Lung (tissue), 12 donors: ENCODE data around the gene CEP350. TPM values are rescaled to one million over a fixed set of nuclear protein-coding genes. Genes with fewer than 3 reads are reported as not detected.

ENCODE experiments used
- ATAC-seq: fragments of 200-7000 bp; cut with Tn5 transposase; one replicate; pipeline ENCODE4 v1.9.1; 2020; ENCODE audit warnings: moderate number of reproducible peaks; ENCODE audit not compliant: insufficient read depth, low FRiP score
- DNase-seq, 3 donors: peaks; one replicate each; pipeline ENCODE4 v3.0.0-alpha.2; 2013 to 2017
- H3K27ac ChIP-seq, 2 donors: one replicate each; pipeline ENCODE4 v1.5.1; 2013; ENCODE audit warnings: mild to moderate bottlenecking in 2 of 2, moderate library complexity in 2 of 2, control low read depth in 1 of 2, inconsistent platforms in 1 of 2, low read depth in 1 of 2, low read length in 1 of 2
- H3K27me3 ChIP-seq, 3 donors: one replicate each; pipeline ENCODE4 v1.5.1; 2013; ENCODE audit warnings: low read length in 2 of 3; ENCODE audit not compliant: control insufficient read depth in 3 of 3, insufficient read depth in 3 of 3
- H3K36me3 ChIP-seq, 4 donors: one replicate each; pipeline ENCODE4 v1.5.1; 2013; ENCODE audit warnings: low read length in 4 of 4, mild to moderate bottlenecking in 1 of 4, moderate library complexity in 1 of 4; ENCODE audit not compliant: control insufficient read depth in 4 of 4, insufficient read depth in 4 of 4
- H3K4me1 ChIP-seq, 5 donors: one replicate each; pipeline ENCODE4 v1.5.1; 2013; ENCODE audit warnings: low read length in 5 of 5, mild to moderate bottlenecking in 2 of 5, moderate library complexity in 1 of 5; ENCODE audit not compliant: control insufficient read depth in 5 of 5, insufficient read depth in 5 of 5
- H3K4me3 ChIP-seq: one replicate; pipeline ENCODE4 v1.5.1; 2013; ENCODE audit warnings: mild to moderate bottlenecking, control low read depth, moderate library complexity
- H3K9ac ChIP-seq, 2 donors: one replicate each; pipeline ENCODE4 v1.5.1; 2013; ENCODE audit warnings: low read length in 2 of 2, control low read depth in 1 of 2; ENCODE audit not compliant: insufficient read depth in 1 of 2
- H3K9me3 ChIP-seq, 4 donors: one replicate each; pipeline ENCODE4 v1.5.1; 2013; ENCODE audit warnings: low read length in 3 of 4, mild to moderate bottlenecking in 1 of 4, moderate library complexity in 1 of 4; ENCODE audit not compliant: control insufficient read depth in 4 of 4, insufficient read depth in 3 of 4
- CTCF ChIP-seq: IDR thresholded peaks from 2 replicates; pipeline ENCODE4 v1.5.1; 2012; ENCODE audit warnings: mild to moderate bottlenecking; ENCODE audit errors: control extremely low read depth, extremely low read depth
- WGBS, 2 donors: extraction: QIAGEN DNeasy Blood & Tissue Kit; methylation state at CpG; one replicate each; pipeline ENCODE4 v1.1.7; 2013; 5-methylcytosine and 5-hydroxymethylcytosine counted together
- polyA plus RNA-seq, 2 donors: library from polyadenylated mRNA; stranded (reverse); fragments of 200-250 nt; gene quantifications; one replicate each; pipeline ENCODE4 v1.2.1, GENCODE V29; 2013
- total RNA-seq, 2 donors: library from RNA; depleted of rRNA in 1 of 2; stranded (reverse); fragments of >200 nt in 1 of 2; gene quantifications; one replicate each; pipeline ENCODE4 v1.2.1, GENCODE V29; 2014 to 2021
- donor health status: control.
- donor health status: control.
- donor health status: Bipolar disorder and iron deficiency.
- donor health status: healthy.
- donor health status: DM: yes; HTN: yes; CAD: no.

The CEP350 gene
- total and polyA plus RNA-seq, 4 donors, result 4.3 to 89.8 (median 23.0) TPM

- Histone ChIP-seq H3K9ac (no peak overlapping the region), H3K27ac (no peak overlapping the region), H3K4me3 (no peak overlapping the region), H3K9me3 (no peaks in the 10 kb centered on the region), H3K36me3 (peaks cover 19 to 38% (median 21%) of the 10 kb centered on the region in 4 donors), H3K4me1 (peaks cover 0 to 18% (median 1%) of the 10 kb centered on the region in 5 donors), H3K27me3 (no peaks in the 10 kb centered on the region)
- TF ChIP-seq CTCF, result no peak
- no peak for ATAC-seq
- no peak for DNase-seq
- WGBS, 2 donors, result 94 to 97% methylated on average over 3 of the region's 3 CpGs
Observed at GRCh38 chr1:180094705-180095295, 140.2 kb downstream of the CEP350 start.

GRCh38 chr1:180096584-180097325, 142.1 kb downstream of the CEP350 start:
- 82 to 88% methylated on average over 4 of the region's 4 CpGs for WGBS, 2 donors
- no peak overlapping the region for H3K4me3 ChIP-seq
- no peak overlapping the region for H3K9ac ChIP-seq
- H3K4me1 ChIP-seq, result peaks cover 0 to 34% (median 3%) of the 10 kb centered on the region in 5 donors
- peaks cover 14 to 48% (median 22%) of the 10 kb centered on the region in 4 donors for H3K36me3 ChIP-seq
- no peaks in the 10 kb centered on the region for H3K27me3 ChIP-seq
- H3K9me3 ChIP-seq, result no peaks in the 10 kb centered on the region
- no peak for TF ChIP-seq CTCF
- DNase-seq (peak; percentile 58 to 92 (median 85)), ATAC-seq (no peak)
- H3K27ac ChIP-seq, result no peak overlapping the region

GRCh38 chr1:180097326-180097605, 142.7 kb downstream of the CEP350 start:
- H3K4me3 ChIP-seq, result no peak overlapping the region
- 90% methylated on average over 2 of the region's 2 CpGs for WGBS, 2 donors
- ATAC-seq (no peak), DNase-seq (no peak)
- no peaks in the 10 kb centered on the region for H3K27me3 ChIP-seq
- H3K9ac ChIP-seq, result no peak overlapping the region
- no peak overlapping the region for H3K27ac ChIP-seq
- H3K36me3 ChIP-seq, result peaks cover 17 to 48% (median 22%) of the 10 kb centered on the region in 4 donors
- no peak for TF ChIP-seq CTCF
- peaks cover 0 to 35% (median 3%) of the 10 kb centered on the region in 5 donors for H3K4me1 ChIP-seq
- H3K9me3 ChIP-seq, result no peaks in the 10 kb centered on the region
